ENCODE measurements around the gene KIAA1671.

DNA sequence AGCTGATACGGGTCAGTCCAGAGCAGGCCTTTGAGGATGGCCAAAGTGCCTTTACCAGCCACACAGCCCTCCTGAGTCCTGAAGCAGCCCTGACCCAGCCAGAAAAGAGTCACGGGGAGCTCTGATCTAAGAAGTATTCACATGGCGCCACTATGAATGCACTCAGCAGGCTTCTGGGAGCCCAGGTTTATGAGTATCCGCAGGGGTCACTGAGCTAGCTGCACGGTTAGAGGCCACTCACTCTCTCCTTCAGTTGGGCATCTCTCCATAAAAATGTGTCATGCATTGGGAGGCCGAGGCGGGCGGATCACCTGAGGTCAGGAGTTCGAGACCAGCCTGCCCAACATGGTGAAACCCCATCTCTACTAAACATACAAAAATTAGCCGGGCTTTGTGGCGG, 10.3 kb downstream of the KIAA1671 start:
- TF ChIP-seq, protein P1, sequence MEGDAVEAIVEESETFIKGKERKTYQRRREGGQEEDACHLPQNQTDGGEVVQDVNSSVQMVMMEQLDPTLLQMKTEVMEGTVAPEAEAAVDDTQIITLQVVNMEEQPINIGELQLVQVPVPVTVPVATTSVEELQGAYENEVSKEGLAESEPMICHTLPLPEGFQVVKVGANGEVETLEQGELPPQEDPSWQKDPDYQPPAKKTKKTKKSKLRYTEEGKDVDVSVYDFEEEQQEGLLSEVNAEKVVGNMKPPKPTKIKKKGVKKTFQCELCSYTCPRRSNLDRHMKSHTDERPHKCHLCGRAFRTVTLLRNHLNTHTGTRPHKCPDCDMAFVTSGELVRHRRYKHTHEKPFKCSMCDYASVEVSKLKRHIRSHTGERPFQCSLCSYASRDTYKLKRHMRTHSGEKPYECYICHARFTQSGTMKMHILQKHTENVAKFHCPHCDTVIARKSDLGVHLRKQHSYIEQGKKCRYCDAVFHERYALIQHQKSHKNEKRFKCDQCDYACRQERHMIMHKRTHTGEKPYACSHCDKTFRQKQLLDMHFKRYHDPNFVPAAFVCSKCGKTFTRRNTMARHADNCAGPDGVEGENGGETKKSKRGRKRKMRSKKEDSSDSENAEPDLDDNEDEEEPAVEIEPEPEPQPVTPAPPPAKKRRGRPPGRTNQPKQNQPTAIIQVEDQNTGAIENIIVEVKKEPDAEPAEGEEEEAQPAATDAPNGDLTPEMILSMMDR (conservative IDR thresholded peaks at IDR 0.05; ENCODE audit: low read depth, low read length) = no peak
- TF ChIP-seq EZH2 (IDR thresholded peaks at IDR 0.05; ENCODE audit: borderline replicate concordance, low read depth, low read length, poor library complexity, severe bottlenecking) = no peak

All from A673 (cell line).